ENCODE measurements around the gene ARPC1A.
A peak's percentile ranks its signal among the peaks of the same experiment; 100 is the strongest.
"Not testable (repeated sequence)": the region's sequence is repeated elsewhere in the genome, so short reads cannot be mapped to it uniquely, and the experiment has no call there.

The ARPC1A gene

DNA sequence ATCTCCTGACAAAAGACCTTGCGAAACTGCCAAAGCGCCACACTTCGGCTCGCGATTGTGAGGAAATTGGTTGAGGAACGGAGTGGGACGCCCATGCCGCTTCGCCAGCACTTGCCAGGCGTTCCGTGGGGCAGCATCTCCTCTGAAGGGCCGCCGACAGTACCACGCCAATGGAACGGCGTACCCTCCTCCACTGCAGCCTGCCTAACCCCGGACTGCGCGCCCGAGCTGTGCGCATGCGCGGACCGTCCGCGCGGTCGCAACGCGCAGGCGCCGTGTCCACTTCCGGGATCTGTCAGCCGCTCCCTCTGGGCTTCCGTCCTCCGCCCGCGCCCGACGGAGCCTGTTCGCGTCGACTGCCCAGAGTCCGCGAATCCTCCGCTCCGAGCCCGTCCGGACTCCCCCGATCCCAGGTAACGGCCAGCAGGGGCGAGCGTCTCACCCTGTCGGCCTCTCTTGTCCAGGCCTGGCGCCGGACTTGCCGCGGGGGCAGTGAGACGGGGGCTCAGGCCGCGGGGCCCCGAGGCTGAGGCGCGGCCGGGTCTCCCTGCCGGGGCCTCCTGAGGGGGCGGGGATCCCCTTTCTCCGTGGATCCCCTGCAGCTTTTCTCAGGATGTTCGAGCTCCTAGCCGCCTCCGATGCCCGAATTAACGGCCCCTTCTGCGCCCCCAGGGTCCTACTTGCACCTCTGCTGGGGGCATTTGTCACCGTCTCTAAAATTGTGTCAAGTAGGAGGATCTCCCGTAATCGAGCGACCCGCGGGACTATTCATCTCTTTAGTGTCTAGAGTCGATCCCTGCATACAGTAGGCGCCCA, at the start of gene ARPC1A:
Gene ARPC1A (plus strand): TSS at position 307 of the 816 bp plus-strand sequence. CDS start 7,456 bp downstream, outside the sequence.
- H3K4me1 ChIP-seq (ENCODE audit: insufficient read depth, low read length, severe bottlenecking): peaks cover 45% of the 10 kb centered on the region
- peak within 1 kb of the TSS; percentile 83 for H3K4me3 ChIP-seq (ENCODE audit: low read depth, low read length, poor library complexity, severe bottlenecking)
- no peaks in the 10 kb centered on the region for H3K9me2 ChIP-seq (ENCODE audit: low read depth, low read length)
- H3K27me3 ChIP-seq (ENCODE audit: insufficient read depth, low read length): no peaks in the 10 kb centered on the region
- peak within 1 kb of the TSS; percentile 95 for H3K4me2 ChIP-seq (ENCODE audit: low read length)
- no peak within 1 kb of the TSS for H2AFZ ChIP-seq (ENCODE audit: low read length)
- peaks cover 47% of the 10 kb centered on the region for H3K79me2 ChIP-seq (ENCODE audit: insufficient read depth, low read length)
- no peaks in the 10 kb centered on the region for H4K20me1 ChIP-seq (ENCODE audit: insufficient read depth, low read length)
- H3K9ac ChIP-seq (ENCODE audit: low read length): peak within 1 kb of the TSS; percentile 97
- H3F3A ChIP-seq (ENCODE audit: insufficient read depth, low read length): no peaks in the 10 kb centered on the region
- peaks cover 9% of the 10 kb centered on the region; the same call in 1 of the 2 replicates for H3K36me3 ChIP-seq (ENCODE audit: insufficient read depth, low read length)
- H3K27ac ChIP-seq (ENCODE audit: low read depth, low read length, poor library complexity, severe bottlenecking): peak within 1 kb of the TSS; percentile 0
- H3K9me3 ChIP-seq (ENCODE audit: low read length): no peaks in the 10 kb centered on the region
- TF ChIP-seq, protein P1, sequence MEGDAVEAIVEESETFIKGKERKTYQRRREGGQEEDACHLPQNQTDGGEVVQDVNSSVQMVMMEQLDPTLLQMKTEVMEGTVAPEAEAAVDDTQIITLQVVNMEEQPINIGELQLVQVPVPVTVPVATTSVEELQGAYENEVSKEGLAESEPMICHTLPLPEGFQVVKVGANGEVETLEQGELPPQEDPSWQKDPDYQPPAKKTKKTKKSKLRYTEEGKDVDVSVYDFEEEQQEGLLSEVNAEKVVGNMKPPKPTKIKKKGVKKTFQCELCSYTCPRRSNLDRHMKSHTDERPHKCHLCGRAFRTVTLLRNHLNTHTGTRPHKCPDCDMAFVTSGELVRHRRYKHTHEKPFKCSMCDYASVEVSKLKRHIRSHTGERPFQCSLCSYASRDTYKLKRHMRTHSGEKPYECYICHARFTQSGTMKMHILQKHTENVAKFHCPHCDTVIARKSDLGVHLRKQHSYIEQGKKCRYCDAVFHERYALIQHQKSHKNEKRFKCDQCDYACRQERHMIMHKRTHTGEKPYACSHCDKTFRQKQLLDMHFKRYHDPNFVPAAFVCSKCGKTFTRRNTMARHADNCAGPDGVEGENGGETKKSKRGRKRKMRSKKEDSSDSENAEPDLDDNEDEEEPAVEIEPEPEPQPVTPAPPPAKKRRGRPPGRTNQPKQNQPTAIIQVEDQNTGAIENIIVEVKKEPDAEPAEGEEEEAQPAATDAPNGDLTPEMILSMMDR (IDR thresholded peaks at IDR 0.05; ENCODE audit: low read length): no peak
- TF ChIP-seq EZH2 (IDR thresholded peaks at IDR 0.05; ENCODE audit: borderline replicate concordance, low read length): no peak

DNA sequence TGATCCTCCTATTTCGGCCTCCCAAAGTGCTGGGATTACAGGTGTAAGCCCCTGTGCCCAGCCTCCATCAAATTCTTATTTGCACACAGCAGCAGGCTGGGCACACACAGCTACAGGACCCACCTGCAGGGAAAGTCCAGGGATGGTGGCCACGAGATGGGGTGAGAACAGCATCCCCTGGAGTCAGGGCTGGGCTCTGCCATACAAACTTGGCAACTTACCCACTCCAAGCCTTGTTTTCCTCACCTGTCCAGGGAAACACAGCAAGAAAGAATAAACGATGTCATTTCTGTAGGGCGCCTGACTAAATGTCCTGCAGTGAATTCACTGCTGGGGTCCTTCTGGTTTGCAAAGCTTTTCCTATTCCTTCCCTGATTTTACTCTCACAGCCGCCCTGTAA, 47.5 kb upstream of the ARPC1A start:
- Histone ChIP-seq H3K9ac (ENCODE audit: low read length) (no peak overlapping the region), H4K20me1 (ENCODE audit: insufficient read depth, low read length) (no peaks in the 10 kb centered on the region), H3K4me1 (ENCODE audit: insufficient read depth, low read length, severe bottlenecking) (no peaks in the 10 kb centered on the region), H3K79me2 (ENCODE audit: insufficient read depth, low read length) (no peaks in the 10 kb centered on the region), H3K4me2 (ENCODE audit: low read length) (no peak overlapping the region), H2AFZ (ENCODE audit: low read length) (no peak overlapping the region), H3K9me3 (ENCODE audit: low read length) (no peaks in the 10 kb centered on the region), H3K4me3 (ENCODE audit: low read depth, low read length, poor library complexity, severe bottlenecking) (no peak overlapping the region), H3K27ac (ENCODE audit: low read depth, low read length, poor library complexity, severe bottlenecking) (no peak overlapping the region), H3F3A (ENCODE audit: insufficient read depth, low read length) (no peaks in the 10 kb centered on the region), H3K9me2 (ENCODE audit: low read depth, low read length) (no peaks in the 10 kb centered on the region), H3K36me3 (ENCODE audit: insufficient read depth, low read length) (no peaks in the 10 kb centered on the region), H3K27me3 (ENCODE audit: insufficient read depth, low read length) (0 out of 2 replicates have a peak, but pooled peaks cover 5% of the 10 kb centered on the region)
- TF ChIP-seq, protein P1 (IDR thresholded peaks at IDR 0.05; ENCODE audit: low read length): no peak
- TF ChIP-seq EZH2 (IDR thresholded peaks at IDR 0.05; ENCODE audit: borderline replicate concordance, low read length): no peak

DNA sequence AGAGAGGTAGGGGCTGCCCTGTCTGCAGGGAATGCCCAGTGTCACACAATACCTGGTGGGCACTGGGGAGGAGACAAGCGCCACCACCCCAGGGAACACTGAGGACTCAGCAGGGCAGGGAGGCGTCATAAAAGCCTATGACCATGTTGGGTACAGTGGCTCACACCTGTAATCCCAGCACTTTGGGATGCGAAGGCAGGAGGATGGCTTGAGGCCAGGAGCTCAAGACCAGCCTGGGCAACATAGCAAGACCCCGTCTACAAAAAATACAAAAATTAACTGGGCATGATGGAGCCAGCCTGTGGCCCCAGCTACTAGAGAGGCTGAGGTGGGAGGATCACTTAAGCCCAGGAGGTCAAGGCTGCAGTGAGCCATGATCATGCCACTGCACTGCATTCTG, 41.5 kb upstream of the ARPC1A start:
- not testable (repeated sequence) for H3K27ac ChIP-seq (ENCODE audit: low read depth, low read length, poor library complexity, severe bottlenecking); H3K36me3 ChIP-seq (ENCODE audit: insufficient read depth, low read length); H3K79me2 ChIP-seq (ENCODE audit: insufficient read depth, low read length); H3K9me3 ChIP-seq (ENCODE audit: low read length); H3K4me3 ChIP-seq (ENCODE audit: low read depth, low read length, poor library complexity, severe bottlenecking); H2AFZ ChIP-seq (ENCODE audit: low read length); H3K9me2 ChIP-seq (ENCODE audit: low read depth, low read length); H3F3A ChIP-seq (ENCODE audit: insufficient read depth, low read length); H3K27me3 ChIP-seq (ENCODE audit: insufficient read depth, low read length); H3K4me1 ChIP-seq (ENCODE audit: insufficient read depth, low read length, severe bottlenecking); H3K9ac ChIP-seq (ENCODE audit: low read length); H3K4me2 ChIP-seq (ENCODE audit: low read length); H4K20me1 ChIP-seq (ENCODE audit: insufficient read depth, low read length)

Data from OCI-LY1 (cell line).